HepG2 (cell line): Measurements from ENCODE around the gene NECAB2. TPM values are rescaled to one million over a fixed set of nuclear protein-coding genes. Genes with fewer than 3 reads are reported as not detected.

Experiments
- ATAC-seq: fragments of 200-7000 bp; cut with Tn5 transposase; 3 replicates; pipeline ENCODE4 v1.9.1; 2020; ENCODE audit warnings: mild to moderate bottlenecking, moderate library complexity
- BruUV-seq: library from RNA; stranded (reverse); fragments of 400-500 nt; replicated peaks from 2 replicates; lab custom pipeline; 2021; lab: Mats Ljungman, UMichigan
- CTCF ChIA-PET: fragments of 300-600 bp; formaldehyde crosslinking; extraction: SDS; loops from one replicate; lab custom pipeline; 2021; ENCODE audit warnings: low total read pairs, inconsistent platforms, low intra/inter-chr PET ratio; lab: Yijun Ruan, JAX
- POLR2A ChIA-PET: fragments of 350-600 bp; sonication (Branson Sonifier 250); formaldehyde crosslinking; loops from one replicate; lab custom pipeline; 2020; ENCODE audit warnings: antibody characterized with exemption, inconsistent platforms; lab: Yijun Ruan, JAX
- DNase-seq: peaks from one replicate; pipeline ENCODE4 v3.0.0-alpha.2; 2015; ENCODE audit warnings: low spot score
- FAIRE-seq: peaks from 3 replicates; lab custom pipeline; 2011; peaks lifted over from hg19 to GRCh38; lab: Jason Lieb, UNC
- H2AFZ ChIP-seq: one replicate; pipeline ENCODE4 v1.6.1; 2011; ENCODE audit warnings: low read length, inconsistent platforms
- H3K27ac ChIP-seq: fragments of 300-600 bp; 3 replicates; pipeline ENCODE4 v1.8.0; 2011; ENCODE audit warnings: mixed run types, mild to moderate bottlenecking, mixed read lengths, low read length, inconsistent platforms; ENCODE audit not compliant: insufficient read depth; ENCODE audit errors: extremely low read length
- H3K27me3 ChIP-seq, 2 experiments: fragments of 200-600 bp in 1 of 2; 2 replicates in 1 of 2; 3 replicates in 1 of 2; pipeline versions ENCODE4 v1.6.0 to v1.8.0; 2011; ENCODE audit warnings: low read length in 2 of 2, mild to moderate bottlenecking in 2 of 2, moderate library complexity in 2 of 2, inconsistent platforms in 1 of 2; ENCODE audit not compliant: insufficient read depth in 2 of 2, control insufficient read depth in 1 of 2
- H3K36me3 ChIP-seq, 2 experiments: fragments of 200-600 bp in 1 of 2; replicated peaks in 1 of 2; 2 replicates in 1 of 2; 3 replicates in 1 of 2; pipeline versions ENCODE4 v1.5.1 to v1.8.0; 2011; ENCODE audit warnings: low read length in 2 of 2, inconsistent platforms in 1 of 2; ENCODE audit not compliant: insufficient read depth in 2 of 2, control insufficient read depth in 1 of 2
- H3K4me1 ChIP-seq: 2 replicates; pipeline ENCODE4 v1.5.1; 2012; ENCODE audit warnings: low read length, inconsistent platforms; ENCODE audit not compliant: insufficient read depth
- H3K4me2 ChIP-seq: 2 replicates; pipeline ENCODE4 v1.6.0; 2011; ENCODE audit warnings: low read depth, low read length, inconsistent platforms
- H3K4me3 ChIP-seq, 3 experiments: fragments of 200-600 bp in 1 of 3; sonication (generic), shearing (Covaris generic) in 1 of 3; replicated peaks in 1 of 3; 2 replicates each; pipeline ENCODE4 v1.5.1; 2011 to 2016; ENCODE audit warnings: low read length in 3 of 3, inconsistent platforms in 2 of 3, low read depth in 2 of 3, mild to moderate bottlenecking in 2 of 3, control low read depth in 1 of 3, mixed read lengths in 1 of 3; ENCODE audit not compliant: insufficient read depth in 1 of 3
- H3K79me2 ChIP-seq: one replicate; pipeline ENCODE4 v1.6.1; 2011; ENCODE audit warnings: low read length, inconsistent platforms; ENCODE audit not compliant: insufficient read depth
- H3K9ac ChIP-seq: 2 replicates; pipeline ENCODE4 v1.6.0; 2011; ENCODE audit warnings: mild to moderate bottlenecking, low read depth, low read length, inconsistent platforms; ENCODE audit not compliant: insufficient read depth
- H3K9me3 ChIP-seq: 2 replicates; pipeline ENCODE4 v1.5.1; 2012; ENCODE audit warnings: mild to moderate bottlenecking, low read length
- H4K20me1 ChIP-seq: 2 replicates; pipeline ENCODE4 v1.6.0; 2011; ENCODE audit warnings: inconsistent platforms, mild to moderate bottlenecking, low read length, moderate library complexity; ENCODE audit not compliant: insufficient read depth
- AHR ChIP-seq: IDR thresholded peaks from 2 replicates; pipeline ENCODE4 v1.6.1; 2018; ENCODE audit warnings: missing genetic modification reagents, missing compliant biosample characterization
- ATM ChIP-seq: fragments of 450-650 bp; IDR thresholded peaks from 2 replicates; pipeline ENCODE4 v1.7.1; 2017; ENCODE audit warnings: mild to moderate bottlenecking, borderline replicate concordance
- GATAD1 ChIP-seq: IDR thresholded peaks from 2 replicates; pipeline ENCODE4 v1.6.1; 2016; ENCODE audit warnings: missing genetic modification reagents, missing compliant biosample characterization
- HOXA3 ChIP-seq: sonication (generic); formaldehyde crosslinking; IDR thresholded peaks from 2 replicates; pipeline ENCODE4 v1.5.0; 2020; ENCODE audit warnings: missing genetic modification reagents
- MED13 ChIP-seq: sonication (generic); formaldehyde crosslinking; IDR thresholded peaks from 2 replicates; pipeline ENCODE4 v1.5.0; 2020; ENCODE audit warnings: missing genetic modification reagents
- NR2F6 ChIP-seq, 2 experiments: IDR thresholded peaks; 2 replicates each; pipeline ENCODE4 v1.6.1; 2016; ENCODE audit warnings: antibody characterized with exemption in 1 of 2, mild to moderate bottlenecking in 1 of 2
- PHF21A ChIP-seq: sonication (generic); formaldehyde crosslinking; IDR thresholded peaks from 2 replicates; pipeline ENCODE4 v1.5.0; 2020; ENCODE audit warnings: mild to moderate bottlenecking, missing genetic modification reagents
- YEATS2 ChIP-seq: sonication (generic); formaldehyde crosslinking; IDR thresholded peaks from 2 replicates; pipeline ENCODE4 v1.4.0; 2020; ENCODE audit warnings: missing genetic modification reagents, borderline replicate concordance
- ZC3H13 ChIP-seq: sonication (generic); formaldehyde crosslinking; IDR thresholded peaks from 2 replicates; pipeline ENCODE4 v1.8.1; 2023; ENCODE audit warnings: mild to moderate bottlenecking, missing genetic modification reagents, moderate library complexity
- ZFP37 ChIP-seq: sonication (generic); formaldehyde crosslinking; IDR thresholded peaks from 2 replicates; pipeline ENCODE4 v1.4.0; 2020; ENCODE audit warnings: missing genetic modification reagents, borderline replicate concordance
- ZKSCAN8 ChIP-seq: IDR thresholded peaks from 2 replicates; pipeline ENCODE4 v1.6.1; 2016; ENCODE audit warnings: borderline replicate concordance, missing genetic modification reagents, missing compliant biosample characterization
- ZNF224 ChIP-seq: sonication (generic); formaldehyde crosslinking; IDR thresholded peaks from 2 replicates; pipeline ENCODE4 v1.5.0; 2020; ENCODE audit warnings: mild to moderate bottlenecking, missing genetic modification reagents
- ZNF451 ChIP-seq: sonication (generic); formaldehyde crosslinking; IDR thresholded peaks from 2 replicates; pipeline ENCODE4 v1.5.0; 2020; ENCODE audit warnings: mild to moderate bottlenecking, missing genetic modification reagents
- ZNF747 ChIP-seq: sonication (generic); formaldehyde crosslinking; IDR thresholded peaks from 2 replicates; pipeline ENCODE4 v1.8.1; 2023; ENCODE audit warnings: missing genetic modification reagents, mild to moderate bottlenecking, borderline replicate concordance
- WGBS: methylation state at CpG from one replicate; pipeline ENCODE4 v1.1.6; 2017; ENCODE audit warnings: low lambda C conversion rate; 5-methylcytosine and 5-hydroxymethylcytosine counted together
- in situ Hi-C: cut with HindIII; loops from 2 replicates; pipeline ENCODE4 v1.10.0; 2017; ENCODE audit warnings: low pct_unique_long_range_greater_than_20kb; ENCODE audit not compliant: extremely low pct_ligation_motif_present
- intact Hi-C: fragments of 100-400 bp; cut with micrococcal nuclease; formaldehyde crosslinking; loops from one replicate; pipeline ENCODE4 v1.10.0; 2022; ENCODE audit not compliant: unreplicated experiment
- polyA plus RNA-seq, 8 experiments: library from polyadenylated mRNA; depleted of rRNA in 3 of 8; stranded (reverse) in 7 of 8; unstranded in 1 of 8; fragments of >200 nt; fragmentation: Illumina TruSeq in 4 of 8; extraction: Trizol in 4 of 8; gene quantifications; 2 replicates each; pipeline versions ENCODE4 v1.2.1 to v1.2.3, GENCODE V29; 2011 to 2016; ENCODE audit warnings: low read depth in 4 of 8, missing spikeins in 1 of 8, mixed read lengths in 1 of 8; ENCODE audit not compliant: insufficient read depth in 1 of 8
- total RNA-seq, 5 experiments: library from RNA; depleted of rRNA; stranded (reverse); fragments of >200 nt; fragmentation: Illumina TruSeq; extraction: Trizol; gene quantifications; 2 replicates each; pipeline ENCODE4 v1.2.3, GENCODE V29; 2016; ENCODE audit warnings: low read depth in 1 of 5
- TF ChIP-seq, protein P1 (sequence below): sonication (generic); formaldehyde crosslinking; IDR thresholded peaks from 2 replicates; pipeline ENCODE4 v1.4.0; 2020; ENCODE audit warnings: missing genetic modification reagents
- TF ChIP-seq, protein P2 (sequence below): IDR thresholded peaks from 2 replicates; pipeline ENCODE4 v1.6.1; 2018; ENCODE audit warnings: missing genetic modification reagents, mild to moderate bottlenecking, missing compliant biosample characterization

Gene NECAB2
- total and polyA plus RNA-seq, 2 of the 13 experiments (the other 11 are each of a cell fraction or from before 2014, with no cell fraction given), result 0.21 to 0.49 TPM

DNA sequence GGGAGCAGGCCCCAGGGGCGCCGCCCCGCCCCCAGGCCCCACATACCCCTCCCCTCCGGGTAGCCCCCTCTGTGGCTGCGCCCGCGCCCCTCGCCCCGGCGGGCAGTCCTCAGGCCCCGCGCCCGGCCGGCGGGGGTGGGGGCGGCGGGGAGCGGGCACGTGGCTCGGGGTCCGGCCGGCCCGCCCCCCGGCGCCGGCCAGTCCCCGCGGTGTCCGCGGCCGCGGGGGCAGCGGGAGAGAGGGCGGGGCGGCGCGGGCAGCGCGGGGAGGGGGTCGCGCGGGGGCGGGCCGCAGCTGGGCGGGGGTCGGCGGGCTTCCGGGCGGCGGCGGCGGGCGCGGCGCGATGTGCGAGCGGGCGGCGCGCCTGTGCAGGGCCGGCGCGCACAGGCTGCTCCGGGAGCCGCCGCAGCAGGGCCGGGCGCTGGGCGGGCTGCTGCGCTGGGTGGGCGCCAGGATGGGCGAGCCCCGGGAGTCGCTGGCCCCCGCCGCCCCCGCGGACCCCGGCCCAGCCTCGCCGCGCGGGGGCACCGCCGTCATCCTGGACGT lies 335 bp downstream of the NECAB2 start (continued):
- no peak for TF ChIP-seq ATM
- TF ChIP-seq, protein P1, sequence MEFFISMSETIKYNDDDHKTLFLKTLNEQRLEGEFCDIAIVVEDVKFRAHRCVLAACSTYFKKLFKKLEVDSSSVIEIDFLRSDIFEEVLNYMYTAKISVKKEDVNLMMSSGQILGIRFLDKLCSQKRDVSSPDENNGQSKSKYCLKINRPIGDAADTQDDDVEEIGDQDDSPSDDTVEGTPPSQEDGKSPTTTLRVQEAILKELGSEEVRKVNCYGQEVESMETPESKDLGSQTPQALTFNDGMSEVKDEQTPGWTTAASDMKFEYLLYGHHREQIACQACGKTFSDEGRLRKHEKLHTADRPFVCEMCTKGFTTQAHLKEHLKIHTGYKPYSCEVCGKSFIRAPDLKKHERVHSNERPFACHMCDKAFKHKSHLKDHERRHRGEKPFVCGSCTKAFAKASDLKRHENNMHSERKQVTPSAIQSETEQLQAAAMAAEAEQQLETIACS, result no peak
- no peak for TF ChIP-seq GATAD1 (CRISPR knock-in tag)
- no peak for TF ChIP-seq AHR (CRISPR knock-in tag)
- TF ChIP-seq ZKSCAN8 (CRISPR knock-in tag), result no peak
- TF ChIP-seq HOXA3 (CRISPR knock-in tag), result no peak
- TF ChIP-seq ZFP37 (CRISPR knock-in tag), result no peak
- TF ChIP-seq ZNF747 (CRISPR knock-in tag), result no peak
- TF ChIP-seq MED13, result no peak
- TF ChIP-seq, all 625 proteins: peak for 0

DNA sequence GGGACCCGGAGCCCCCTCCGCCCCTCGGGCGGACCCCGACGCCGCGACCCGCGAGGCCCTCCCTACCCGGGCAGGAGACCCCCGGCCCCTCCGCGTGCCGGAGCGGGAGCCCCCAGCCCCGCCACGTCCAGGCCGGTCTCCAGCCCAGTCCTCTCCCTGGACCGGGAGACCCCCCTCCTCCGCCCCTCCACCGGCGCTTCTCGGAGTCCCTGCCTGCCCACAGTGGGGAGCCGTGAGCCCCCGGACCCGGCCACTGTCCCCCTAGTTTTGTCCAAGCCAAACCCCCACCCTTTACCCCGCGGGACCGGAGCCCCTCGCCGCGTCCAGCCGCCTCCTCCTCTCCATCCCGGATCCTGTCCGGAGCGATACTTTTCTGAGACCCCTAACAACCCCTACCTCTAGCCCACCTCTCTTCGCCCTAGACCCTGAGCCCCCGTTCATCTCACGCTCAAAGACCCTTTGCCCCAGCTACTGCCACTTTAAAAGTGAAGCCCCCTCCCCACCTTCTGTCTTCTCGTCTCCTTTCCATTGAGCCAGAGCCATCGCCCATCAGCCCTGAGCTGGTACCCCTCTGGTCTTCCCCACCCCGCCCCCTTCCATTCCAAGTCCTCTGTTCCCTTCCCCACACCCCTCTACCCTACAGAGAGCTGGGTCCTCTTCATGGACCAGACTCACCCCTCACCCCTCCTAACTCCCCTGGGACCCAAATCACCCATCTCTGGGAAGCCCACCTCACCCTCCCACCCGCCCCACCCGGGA lies 1.0 kb downstream of the NECAB2 start:
- WGBS, result 74% methylated on average over 33 of the region's 45 CpGs

More for the DNA sequence above, 1.0 kb downstream of the NECAB2 start:
- Histone ChIP-seq H3K4me2 (no peak overlapping the region), H3K27me3 (peaks cover 3 to 38% of the 10 kb centered on the region in 2 experiments; a peak in 4 of 5 replicates), H4K20me1 (peaks cover 14% of the 10 kb centered on the region; the same call in 1 of the 2 replicates), H2AFZ (no peak overlapping the region), H3K4me3 (no peak overlapping the region), H3K36me3 (peaks cover 10 to 14% of the 10 kb centered on the region in 2 experiments; a peak in 4 of 5 replicates)
- no peak for ATAC-seq
- ChIA-PET CTCF (no interaction called here), POLR2A (interaction anchor here (1.4 kb wide), 1 partner anchor 14 kb away, joined by 3 read pairs; no protein-coding TSS in a partner anchor)
- intact Hi-C loops (no loop called here), in situ Hi-C loops (loop anchor here (25.0 kb wide), 1 partner anchor 218 kb away; the partner anchor contains the start of genes ADAD2 and TAF1C)
- TF ChIP-seq NR2F6 (IDR thresholded peaks at IDR 0.05), result no peak
- no peak for TF ChIP-seq NR2F6 (CRISPR knock-in tag; IDR thresholded peaks at IDR 0.05)
- no peak for TF ChIP-seq PHF21A (CRISPR knock-in tag)
- TF ChIP-seq YEATS2, result no peak
- no peak for TF ChIP-seq ZC3H13 (CRISPR knock-in tag)
- TF ChIP-seq ZNF451 (CRISPR knock-in tag), result no peak
- TF ChIP-seq ZNF224 (CRISPR knock-in tag), result no peak
- TF ChIP-seq, protein P2, sequence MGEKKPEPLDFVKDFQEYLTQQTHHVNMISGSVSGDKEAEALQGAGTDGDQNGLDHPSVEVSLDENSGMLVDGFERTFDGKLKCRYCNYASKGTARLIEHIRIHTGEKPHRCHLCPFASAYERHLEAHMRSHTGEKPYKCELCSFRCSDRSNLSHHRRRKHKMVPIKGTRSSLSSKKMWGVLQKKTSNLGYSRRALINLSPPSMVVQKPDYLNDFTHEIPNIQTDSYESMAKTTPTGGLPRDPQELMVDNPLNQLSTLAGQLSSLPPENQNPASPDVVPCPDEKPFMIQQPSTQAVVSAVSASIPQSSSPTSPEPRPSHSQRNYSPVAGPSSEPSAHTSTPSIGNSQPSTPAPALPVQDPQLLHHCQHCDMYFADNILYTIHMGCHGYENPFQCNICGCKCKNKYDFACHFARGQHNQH, result no peak
- TF ChIP-seq, all 625 proteins: peak for 0
- H3K4me1 ChIP-seq, result peaks cover 17% of the 10 kb centered on the region
- H3K79me2 ChIP-seq, result no peaks in the 10 kb centered on the region
- BruUV-seq, result no TSS peak
- H3K9me3 ChIP-seq, result no peaks in the 10 kb centered on the region
- H3K9ac ChIP-seq, result no peak overlapping the region
- no peak overlapping the region for H3K27ac ChIP-seq
- FAIRE-seq, result no peak
- no peak for DNase-seq
